Daoy (cell line): ENCODE results near the gene DIS3L2. TPM values are rescaled to one million over a fixed set of nuclear protein-coding genes. Genes with fewer than 3 reads are reported as not detected.
A peak's percentile ranks its signal among the peaks of the same experiment; 100 is the strongest.
"Not testable (repeated sequence)": the region's sequence is repeated elsewhere in the genome, so short reads cannot be mapped to it uniquely, and the experiment has no call there.

Experiments used
- DNase-seq: peaks from one replicate; pipeline ENCODE4 v3.0.0-alpha.2; 2015; ENCODE audit warnings: low read depth
- total RNA-seq: library from RNA; depleted of rRNA; stranded (reverse); fragments of >200 nt; shearing (Covaris generic); gene quantifications from 2 replicates; pipeline ENCODE4 v1.2.3, GENCODE V29; 2014

The DIS3L2 gene
- total RNA-seq, 1 experiment from 2014 or later = 22.3 TPM

DNA sequence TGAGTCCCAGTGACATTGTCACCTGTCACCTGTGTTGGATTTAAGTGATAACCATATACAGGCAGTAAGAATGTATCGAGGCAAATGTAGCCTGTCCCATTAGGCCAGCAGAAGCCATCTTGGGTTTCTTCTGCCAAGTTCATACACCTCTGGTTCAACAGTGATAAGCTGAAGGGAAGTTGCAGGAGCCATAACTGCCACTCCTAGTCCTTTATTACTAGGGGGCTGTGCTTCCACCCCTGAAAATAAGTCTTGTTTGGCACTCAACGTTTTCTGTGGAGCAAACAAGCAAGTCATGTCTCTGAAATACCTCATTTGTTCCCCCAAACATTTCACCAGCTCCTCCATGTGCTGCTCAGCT, 358.9 kb downstream of the DIS3L2 start:
- DNase-seq = no peak

DNA sequence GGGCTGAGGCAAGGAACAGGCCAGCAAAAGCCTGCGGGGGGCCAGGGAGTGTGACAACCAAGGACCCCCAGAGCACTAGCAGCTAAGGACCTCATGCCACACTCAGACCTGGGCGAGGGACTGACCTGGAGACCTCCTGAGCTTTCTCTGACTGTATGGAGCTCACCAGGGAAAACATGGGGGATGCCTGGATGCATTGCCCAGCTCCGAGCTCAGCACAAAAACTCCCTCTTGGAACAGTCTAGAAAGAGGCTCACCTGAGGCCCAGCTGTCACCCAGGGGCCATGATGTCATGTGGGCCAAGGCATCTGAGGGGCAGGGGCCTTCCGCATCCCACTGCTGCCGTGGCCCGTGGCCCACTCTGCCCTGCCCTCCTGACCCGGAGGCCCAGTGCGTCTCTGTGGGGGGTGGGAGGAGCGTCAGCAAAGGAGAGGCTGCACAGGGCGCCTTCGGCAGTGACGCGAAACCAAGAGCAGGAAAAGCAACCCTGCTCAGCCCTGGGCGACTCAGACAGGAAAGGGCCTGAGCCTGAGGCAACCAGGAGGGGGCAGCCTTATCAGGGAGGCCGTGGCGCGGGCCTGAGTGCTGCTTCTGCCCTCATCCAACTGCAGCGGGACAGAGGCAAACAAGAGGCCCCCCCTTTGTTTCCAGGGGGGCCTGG, 359.8 kb downstream of the DIS3L2 start:
- DNase-seq = no peak

DNA sequence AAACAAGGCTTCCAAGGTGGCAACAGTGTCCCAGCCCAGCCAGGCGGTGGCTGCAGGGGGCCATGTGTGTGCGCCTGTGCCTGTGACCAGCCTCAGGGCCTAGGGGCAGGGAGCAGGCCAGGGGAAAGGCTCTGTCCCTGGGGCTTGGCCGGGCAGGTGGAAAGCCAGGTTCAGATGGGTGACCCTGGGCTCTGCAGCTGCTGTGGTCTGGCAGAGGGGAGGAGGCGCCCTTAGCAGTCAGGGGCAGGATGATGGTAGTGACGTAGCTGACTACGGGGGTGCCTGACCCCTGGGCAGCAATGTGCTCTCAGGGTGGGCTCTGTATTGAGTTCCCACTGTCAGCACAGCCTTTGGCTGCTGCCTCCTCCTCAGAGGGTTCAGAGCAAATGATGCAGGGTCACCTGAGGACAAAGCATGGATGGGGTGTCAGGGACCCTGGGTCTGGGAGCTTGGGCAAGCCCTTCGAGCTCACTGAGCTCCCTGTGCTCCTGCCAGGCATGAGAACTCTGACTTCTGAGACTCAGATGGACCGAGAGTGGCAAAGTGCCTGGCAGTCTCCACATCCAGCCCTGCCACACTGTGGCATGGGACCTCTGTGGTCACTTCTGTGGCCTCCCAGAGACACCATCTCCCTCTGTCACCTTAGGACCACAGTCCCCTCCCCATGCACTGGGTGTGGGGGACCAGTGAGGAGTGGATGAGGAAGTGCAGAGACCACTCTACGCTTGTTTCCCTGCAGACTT, 360.5 kb downstream of the DIS3L2 start:
- no peak for DNase-seq

DNA sequence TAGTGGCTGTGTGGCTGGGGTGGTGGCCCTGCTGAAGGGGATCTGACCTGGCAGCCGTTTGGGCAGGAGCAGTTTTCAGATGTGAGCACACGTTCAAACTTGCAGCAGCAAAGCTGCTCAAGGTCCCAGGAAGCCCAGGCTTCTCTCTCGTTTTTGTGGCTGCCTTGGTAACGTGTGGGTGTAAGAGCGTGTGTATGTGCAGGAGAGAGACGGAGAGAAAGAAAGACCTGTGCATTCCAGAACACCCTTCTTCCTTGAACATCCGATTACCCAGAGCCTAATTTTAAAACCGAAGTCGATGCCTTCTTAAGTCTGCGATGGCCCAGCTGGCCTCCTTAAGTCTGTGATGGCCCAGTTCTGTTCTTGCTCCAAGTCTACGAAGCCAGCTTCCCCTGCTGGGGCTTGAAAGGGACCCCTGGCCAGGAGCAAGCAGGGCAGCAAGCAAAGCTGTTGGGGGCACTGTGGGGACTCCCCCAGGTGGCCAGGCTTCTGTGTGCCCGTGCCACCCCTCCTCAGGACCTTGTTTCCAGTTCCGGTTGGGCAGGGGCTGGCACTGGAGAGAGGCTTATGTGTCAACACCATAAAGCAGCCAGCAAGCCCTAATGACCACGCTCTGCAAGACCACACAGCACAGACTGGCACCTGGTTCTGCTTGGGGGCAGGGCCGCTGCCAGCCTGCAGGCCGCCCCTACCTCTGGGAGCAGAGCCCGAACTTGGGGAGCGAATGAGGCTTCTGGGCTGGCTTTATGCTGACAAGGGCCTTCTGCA, 361.2 kb downstream of the DIS3L2 start:
- no peak for DNase-seq

DNA sequence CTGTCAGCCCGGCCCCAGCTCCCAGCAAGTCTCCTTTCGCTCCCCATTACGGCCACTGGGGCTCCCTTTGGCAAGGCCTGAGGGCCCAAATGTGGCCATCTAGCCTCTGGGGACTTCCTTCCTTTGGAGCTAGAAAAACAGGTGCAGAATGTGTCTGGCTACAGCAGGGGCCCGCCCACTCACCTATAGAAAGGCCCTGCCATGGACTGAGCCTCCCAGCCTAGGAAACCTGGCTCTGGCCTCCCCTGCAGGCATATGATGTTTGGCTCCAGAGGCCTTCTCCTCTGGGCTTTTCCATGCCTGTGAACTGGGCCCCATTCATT, 361.8 kb downstream of the DIS3L2 start:
- DNase-seq = no peak

DNA sequence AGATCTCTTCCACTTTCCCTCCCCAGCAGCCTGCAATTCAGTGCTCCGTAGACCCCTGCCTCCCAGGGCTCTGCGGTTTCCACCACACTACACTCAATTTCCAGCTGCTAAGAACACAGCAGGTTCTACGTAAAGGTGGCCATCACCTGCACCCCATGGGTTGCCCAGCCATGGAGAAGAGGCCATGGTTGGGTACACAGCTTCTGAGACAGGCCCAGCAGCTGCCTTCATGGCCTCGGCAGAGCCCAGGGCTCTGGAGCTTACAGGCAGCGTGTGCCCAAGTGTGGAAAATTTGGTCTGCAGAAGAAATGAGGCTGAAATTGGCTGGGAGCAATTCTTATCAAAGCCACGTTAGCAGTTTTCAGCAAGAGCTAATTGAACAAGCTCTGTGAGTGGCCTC, 362.5 kb downstream of the DIS3L2 start:
- DNase-seq = not testable (repeated sequence)

DNA sequence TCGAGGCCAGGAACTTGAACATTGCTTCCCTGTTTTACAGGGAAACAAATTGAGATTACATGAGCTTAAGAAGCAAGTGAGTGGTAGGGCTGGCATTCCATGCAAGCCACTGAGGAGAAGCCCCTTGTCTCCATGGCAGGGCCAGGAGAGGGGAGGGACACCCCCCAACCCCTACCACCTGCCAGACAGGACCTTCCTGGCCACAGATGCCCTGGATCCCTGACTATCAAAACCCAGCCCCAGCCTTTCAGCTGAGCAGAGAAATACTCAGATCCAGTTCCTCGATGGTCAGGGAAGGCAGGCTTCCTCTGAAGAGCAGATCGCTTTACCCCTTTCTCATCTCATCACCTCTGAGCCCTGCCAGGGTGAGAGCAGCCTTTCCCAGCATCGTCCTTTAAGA, 363.3 kb downstream of the DIS3L2 start:
- no peak for DNase-seq

DNA sequence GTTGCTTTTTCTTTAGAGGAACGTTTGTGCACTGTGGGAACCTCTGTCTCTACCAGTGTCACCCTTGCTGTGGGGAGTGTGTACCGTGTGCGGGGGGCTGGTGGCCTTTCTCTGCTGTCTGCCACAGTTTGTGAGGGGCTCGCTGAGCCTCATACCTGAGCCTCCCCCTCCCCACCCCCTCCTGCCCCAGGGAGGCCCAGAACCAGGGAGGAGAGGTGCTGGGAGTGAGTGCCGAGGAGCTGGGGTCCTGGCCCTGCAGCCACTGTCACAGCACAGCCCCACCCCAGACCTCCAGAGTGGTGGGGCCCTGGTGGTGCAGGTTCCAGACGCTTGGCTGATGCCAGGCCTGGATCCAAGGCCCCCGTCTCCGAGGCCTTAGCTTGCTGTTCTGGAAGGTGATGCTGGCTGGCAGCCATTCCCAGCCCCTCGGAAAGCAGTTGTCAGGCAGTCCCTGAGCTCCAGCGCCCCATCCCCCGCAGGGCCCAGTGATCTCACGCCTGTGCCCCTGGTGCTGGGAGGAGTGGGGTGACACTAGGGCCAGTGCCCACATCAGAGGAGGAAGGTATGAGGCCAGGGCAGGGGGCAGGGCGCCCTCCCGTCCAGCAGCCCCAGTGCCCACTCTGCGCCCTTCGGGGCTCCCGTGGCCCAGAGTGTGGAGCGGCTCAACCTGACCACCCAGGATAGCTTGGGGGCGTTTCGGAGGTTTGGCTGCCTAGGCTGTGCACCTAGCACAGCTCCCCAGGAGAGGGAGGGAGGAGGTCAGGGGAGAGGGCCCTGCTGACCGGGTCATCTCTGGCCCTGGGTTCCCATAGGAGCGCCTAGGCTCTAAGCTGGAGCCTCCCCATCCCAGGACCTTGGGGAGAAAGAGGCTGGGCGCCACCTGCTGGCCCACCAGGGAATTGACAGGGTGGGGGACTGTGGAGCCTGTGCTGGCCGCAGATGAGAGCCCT, 364.1 kb downstream of the DIS3L2 start:
- DNase-seq = no peak

DNA sequence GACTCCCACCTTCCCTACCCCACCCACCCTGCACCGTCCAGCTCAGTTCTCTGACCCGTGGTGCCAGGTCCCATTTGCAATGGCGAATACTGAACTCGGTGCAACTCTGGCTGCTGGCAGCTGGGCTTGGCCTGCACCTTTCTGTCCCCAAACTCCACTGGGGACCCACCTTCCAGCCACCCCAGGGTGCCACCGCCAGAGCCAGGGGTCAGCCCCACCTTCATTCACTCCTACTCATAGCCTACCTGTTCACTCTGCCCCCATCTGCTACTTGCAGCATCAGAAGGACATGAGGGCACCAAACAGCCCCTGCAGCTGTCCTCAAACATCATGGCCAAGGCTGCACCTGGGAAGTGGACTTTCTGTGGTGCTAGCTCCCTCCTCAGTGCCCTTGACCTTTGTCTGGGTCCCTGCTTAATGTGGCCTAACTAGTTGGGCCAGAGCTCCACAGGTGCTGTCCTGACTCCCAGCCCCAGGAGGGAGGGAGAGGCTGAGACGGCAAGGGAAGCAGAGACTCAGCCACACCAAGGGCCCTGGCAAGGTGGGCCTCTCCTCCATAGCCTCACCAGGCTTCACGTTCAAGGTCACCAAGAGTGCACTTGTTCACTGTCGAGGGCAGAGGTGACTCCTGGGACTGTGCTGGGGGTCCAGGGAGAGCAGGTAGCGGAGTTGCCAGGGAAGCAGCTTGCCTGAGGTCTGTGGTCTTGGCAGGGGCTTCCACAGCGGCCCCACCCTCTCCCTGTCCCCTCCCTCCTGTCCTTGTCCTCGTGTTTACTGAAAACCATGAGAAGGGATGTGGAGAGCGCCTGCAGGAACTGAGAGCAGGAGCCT, 365.0 kb downstream of the DIS3L2 start:
- DNase-seq = not testable (repeated sequence)

DNA sequence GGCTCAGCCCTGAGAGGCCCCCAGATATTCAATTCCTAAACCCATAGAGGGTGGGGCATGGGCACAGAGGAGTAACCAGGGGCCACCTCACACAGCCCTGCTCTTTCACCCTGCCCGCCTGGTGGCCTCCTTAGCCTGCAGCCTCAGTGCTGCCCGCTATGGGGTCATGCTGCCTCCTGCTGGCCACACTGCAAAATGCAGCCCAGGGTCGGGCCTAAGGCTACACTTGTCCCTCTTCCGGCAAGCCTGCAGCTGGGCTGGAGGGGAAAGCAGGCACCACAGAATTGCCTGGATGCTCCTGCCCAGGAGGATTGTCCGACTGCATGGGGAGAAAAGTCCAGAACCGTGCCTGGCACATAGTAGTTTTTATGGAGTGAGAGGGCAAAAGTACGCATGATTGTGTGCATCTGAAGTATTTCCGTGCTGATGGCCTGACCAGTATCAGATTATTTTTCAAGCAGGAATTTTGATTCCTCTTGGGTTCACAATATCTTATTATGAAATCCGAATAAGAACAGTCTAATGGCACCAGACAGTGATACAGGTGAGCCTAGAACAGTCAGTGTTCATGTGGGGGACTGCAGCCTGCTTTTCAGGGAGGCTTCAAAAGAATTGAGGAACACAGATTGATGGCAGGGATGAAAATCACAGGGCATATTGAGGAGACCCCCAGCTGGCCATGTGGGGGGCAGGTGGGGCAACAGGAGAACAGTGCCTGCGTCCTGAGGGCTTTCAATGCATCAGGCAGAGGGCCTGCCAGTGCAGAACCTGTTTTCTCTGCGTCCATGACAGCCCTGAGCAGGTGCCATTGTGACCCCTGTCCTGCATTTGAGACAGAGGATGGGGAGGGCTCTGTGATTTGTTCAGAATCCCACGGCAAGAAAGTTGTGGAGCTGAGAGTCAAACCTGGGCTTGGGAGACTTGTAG, 365.9 kb downstream of the DIS3L2 start:
- peak; percentile 61 for DNase-seq

DNA sequence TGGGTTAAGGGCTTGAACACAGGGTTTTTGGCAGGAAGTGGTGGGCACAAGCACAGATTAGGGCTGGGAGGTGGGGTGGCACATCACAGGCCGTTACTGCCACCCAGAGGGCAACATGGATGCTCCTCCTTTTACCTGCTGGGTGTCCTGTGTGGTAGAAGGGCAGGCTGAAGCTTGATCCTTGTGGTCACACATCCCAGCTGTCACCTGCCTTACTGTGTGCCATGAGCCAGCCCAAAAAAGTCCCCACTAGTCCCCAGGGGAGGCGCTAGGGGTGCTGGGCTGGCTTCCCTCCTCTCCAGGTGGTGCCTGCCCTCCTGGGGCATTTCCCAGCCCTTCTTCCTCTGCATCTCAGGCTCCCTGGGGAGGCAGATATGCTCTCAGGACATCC, 366.5 kb downstream of the DIS3L2 start:
- DNase-seq = no peak

DNA sequence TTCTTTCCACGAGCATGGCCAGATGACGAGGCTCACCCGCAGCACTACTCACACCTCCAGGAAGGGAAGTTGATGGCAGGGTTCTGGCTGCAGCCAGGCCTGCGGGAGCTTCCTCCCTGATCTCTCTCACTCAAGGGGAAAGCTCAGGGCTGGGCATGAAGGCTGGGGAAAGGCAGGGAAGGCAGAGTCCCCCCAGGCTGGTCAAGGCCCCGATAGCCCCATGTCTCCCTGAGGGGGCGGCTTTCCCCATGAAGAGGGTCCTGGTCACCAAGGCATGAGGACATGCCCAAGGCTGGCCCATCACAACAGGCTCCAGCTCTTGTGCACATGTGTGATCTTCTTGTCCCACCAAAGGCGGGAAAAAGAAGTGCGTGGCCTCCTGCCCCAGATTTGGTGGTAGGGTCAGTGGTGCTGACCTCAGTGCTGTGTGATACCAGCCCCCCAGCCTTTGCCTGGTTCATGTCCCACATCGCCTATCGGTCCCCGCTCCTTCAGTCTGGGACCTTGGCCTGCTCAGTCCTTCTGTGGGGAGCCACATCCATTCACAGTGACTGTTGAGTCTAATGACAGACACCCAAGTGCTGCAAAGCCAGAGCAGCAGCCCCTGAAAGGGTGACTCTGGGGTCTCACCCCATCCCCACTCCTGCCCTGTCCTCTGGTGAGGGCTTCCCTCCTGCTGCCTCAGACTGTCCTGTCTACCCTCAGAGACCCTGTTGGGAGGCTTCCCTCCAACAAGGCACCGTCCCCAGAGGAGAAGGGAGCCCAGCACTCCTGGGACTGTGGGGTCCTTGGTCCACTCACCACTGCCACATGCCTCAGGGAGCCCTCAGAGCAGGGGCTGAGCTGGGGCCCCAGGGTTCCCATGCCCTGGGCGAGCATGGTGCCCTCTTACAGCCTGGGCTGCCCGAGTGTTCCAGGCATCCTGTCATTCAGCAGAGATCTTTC, 367.3 kb downstream of the DIS3L2 start:
- no peak for DNase-seq

DNA sequence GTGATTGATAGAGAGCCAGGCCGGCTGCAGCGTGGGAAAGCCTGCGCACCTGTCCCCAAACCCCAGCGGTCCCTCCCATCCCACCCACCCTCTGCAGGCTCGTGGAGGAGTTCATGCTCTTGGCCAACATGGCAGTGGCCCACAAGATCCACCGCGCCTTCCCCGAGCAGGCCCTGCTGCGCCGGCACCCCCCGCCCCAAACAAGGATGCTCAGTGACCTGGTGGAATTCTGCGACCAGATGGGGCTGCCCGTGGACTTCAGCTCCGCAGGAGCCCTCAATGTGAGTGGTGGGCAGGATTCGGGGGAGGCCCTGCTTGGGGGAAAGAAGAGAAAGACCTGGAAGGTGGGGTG, 368.2 kb downstream of the DIS3L2 start:
- DNase-seq = no peak

DNA sequence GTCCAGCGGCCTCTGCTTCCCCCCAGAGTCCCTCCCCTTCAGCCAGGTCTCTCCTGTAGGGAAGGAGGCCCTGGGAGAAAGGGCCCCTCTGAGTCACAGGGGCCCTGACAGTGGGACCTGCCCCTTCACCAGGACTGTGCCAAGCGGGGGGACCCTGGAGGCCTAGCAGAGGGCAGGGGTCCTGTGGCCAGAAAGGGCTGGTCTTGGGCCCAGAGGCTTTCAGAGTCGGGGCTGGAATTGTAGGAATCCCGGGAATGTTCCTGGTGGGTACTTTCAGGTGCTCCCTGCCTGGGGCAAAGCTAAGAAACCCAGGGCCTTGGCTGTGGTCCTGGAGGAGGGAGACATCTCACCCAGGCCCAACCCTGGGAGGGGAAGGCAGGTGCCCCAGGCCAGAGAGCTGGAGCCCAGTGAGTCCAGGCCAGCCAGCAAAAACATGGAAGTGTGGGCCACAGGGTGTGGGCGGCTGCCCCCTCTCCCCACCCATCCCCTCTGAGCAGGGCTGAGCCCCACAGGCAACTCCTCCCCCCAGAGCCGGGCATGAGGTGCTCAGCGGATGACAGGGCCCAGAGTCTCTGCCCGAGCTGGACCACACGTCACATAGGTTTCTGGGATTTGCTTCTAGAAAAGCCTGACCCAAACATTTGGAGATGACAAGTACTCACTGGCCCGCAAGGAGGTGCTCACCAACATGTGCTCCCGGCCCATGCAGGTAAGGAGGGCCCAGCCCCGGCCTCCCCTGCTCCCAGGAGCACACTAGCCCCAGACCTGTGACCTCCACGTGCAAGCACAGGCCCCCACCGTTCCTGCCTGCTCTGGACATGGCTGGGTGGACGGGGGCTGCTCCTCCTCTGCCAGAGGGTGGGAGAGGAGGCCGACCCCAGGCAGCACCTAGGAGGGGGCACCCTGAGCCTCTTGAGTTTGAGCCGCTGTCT, 368.8 kb downstream of the DIS3L2 start:
- DNase-seq = no peak

DNA sequence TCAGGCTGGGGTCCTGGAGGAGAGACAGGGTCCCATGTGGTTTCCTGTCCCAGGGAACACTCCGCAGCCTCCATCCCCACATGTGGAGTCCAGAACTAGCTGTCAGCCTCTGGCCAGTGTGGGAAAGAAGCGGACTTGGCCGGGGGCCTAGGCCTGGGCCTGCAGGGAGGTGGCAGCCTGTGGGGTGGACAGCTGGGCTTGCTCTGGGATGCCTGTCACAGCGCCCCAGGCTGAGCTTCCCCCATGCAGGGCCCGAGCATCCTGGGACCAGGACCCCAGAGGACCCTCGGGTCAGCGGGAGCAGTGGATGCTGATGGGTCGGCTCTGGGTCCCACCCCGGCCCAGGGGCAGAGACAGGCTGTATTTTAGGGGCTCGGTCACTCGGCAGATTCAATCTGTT, 369.5 kb downstream of the DIS3L2 start:
- DNase-seq = not testable (repeated sequence)

DNA sequence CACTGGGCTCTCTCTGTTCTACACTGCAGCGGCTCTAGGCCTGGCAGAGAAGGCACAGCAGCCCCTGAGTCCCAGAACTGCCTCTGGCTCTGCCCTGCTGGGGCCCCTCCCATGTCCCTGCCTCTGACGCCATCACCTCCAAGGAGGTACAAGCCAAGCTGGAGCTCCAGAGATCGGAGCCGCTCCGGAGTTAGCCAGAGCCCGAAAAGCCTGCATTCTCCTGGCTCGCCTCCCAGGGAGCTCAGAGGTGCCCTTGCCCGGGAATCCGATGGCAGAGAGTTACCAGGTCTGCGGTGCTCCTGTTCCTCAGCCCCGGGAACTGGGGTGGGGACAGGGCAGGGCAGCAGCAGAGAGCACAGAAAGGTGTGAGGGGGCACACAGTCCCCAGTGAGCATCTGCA, 370.1 kb downstream of the DIS3L2 start:
- DNase-seq = not testable (repeated sequence)

DNA sequence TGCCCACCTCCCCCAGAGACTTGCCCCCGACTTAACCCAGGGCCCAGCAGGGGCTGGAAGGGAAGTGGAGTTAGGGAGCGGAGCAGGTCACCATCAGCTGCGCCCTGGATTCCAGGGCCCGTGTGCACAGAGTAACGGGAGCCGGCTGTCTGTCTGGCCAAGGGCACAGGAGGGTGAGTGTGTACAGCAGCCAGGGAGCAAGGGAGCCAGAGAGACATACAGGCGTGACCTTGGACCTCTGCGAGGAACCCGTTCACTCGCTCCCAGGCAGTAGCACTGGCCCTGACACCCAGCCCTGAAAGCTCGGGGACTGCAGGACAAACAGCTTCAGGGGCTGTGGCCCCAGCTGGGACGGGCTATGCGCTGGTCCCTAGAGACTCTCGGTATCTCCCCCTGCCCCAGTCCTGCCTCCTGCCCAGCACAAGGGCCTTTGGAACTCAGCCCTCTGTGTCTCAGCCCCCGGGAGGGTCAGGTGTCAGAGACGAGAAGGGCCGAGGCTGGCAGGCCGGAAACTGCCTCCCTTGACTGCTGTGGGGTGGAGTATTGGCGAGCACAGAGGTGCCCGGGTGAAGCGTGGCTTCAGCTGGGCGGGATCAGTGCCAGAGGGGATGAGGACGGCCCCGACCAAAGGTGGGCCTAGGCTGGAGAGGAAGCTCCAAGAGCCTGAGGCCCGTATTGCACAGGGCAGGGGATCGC, 370.9 kb downstream of the DIS3L2 start:
- not testable (repeated sequence) for DNase-seq
